ENCODE data around the gene REEP1.
"Not testable (repeated sequence)": the region's sequence is repeated elsewhere in the genome, so short reads cannot be mapped to it uniquely, and the experiment has no call there.

Gene REEP1

DNA sequence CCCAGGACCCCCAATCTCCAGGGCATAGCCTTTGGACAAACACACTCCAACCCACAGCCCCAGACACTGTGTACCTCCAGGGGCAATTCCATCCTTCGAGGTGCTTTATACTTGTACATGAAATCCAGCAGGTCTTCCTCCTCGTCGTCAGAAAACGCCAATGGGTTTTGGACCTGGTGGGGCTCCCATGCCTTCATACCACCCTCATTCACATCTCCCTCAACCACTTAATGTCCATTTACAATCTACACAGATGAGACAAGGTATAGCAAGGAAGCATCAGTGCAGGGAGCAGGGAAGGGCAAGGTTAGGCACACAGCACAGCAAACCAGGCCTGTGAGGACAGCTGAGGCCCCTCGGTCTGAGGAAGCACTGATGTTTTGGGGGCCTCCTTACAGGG, 117.5 kb downstream of the REEP1 start:
- no peak for DNase-seq

DNA sequence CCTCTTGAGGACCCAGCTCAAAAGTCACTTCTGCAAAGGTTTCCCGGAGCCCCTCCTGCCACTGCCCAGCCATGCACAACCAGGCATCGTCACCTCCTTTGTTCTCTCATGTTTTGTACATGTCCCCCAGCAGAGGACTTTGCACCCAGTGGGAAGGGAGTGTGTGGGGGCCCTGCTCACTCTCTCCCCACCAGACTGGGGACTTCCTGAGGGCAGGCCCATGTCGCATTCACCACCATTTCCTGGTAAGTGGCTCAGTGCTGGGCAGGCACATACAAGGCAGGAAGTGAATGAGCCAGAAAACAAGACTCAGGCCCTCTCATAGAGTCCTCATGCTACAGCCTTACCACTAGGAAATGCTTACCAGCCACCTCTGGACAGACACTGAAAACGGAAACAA, 119.3 kb downstream of the REEP1 start:
- DNase-seq, result no peak

DNA sequence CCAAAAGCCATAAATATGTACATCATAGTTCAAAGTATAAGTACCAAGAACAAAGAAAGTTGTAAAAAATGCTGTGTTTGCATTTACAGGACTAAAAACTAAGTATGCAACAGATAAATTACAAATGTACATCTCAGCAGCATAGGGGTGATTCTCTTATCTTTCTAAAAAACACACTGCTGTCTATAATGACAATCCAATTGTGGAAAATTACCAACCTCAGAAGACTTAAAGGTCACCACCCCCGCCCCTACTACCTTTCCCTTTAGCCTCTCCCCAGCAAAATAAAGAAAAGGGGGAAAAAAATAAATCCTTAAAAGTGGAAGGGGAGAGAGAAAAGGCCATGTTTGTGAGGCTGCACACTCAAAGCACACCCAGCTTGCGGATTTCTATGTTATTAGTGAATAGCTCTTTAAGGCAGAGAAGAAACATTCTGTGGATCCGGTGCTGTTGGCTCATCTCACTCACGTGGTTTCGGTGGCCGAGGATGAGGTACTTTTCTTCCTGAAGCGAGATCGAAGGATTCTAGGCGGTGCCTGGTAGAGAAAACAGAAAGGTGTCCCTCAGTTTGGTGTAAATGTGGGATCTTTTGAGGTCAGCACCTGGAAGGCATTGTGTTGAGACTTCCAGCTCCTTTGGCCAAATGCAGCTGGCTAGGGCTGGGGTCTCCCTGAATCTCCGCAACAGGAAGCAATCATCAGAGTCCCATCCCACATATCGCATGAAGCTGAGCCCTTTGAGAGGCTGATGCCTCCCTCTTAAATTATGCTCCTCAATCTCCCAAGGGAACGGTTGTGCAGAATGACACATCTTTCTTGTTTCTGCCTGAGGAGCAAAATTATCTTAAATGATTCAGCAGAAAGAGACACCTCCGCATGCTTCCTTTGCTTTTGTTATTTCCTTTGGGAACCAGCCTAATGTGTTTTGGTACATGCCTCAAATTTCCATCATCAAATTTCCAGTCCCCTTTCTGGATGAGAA, 120.6 kb downstream of the REEP1 start:
- no peak for DNase-seq

DNA sequence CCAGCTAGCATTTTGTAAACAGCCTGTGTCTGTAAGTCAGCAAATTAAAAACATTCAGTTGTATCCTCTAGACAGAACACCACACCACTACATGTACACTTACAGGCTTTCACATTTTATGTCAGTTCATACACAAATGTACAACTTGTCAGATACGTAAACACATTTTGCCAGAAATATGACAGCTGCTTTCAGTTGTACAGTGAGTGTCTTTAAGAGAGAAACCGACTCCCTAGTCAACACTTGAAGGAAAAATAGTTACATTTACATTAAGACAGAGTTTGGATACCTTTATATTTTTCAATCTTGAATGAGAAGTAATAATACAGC, 123.0 kb downstream of the REEP1 start:
- no peak for DNase-seq

DNA sequence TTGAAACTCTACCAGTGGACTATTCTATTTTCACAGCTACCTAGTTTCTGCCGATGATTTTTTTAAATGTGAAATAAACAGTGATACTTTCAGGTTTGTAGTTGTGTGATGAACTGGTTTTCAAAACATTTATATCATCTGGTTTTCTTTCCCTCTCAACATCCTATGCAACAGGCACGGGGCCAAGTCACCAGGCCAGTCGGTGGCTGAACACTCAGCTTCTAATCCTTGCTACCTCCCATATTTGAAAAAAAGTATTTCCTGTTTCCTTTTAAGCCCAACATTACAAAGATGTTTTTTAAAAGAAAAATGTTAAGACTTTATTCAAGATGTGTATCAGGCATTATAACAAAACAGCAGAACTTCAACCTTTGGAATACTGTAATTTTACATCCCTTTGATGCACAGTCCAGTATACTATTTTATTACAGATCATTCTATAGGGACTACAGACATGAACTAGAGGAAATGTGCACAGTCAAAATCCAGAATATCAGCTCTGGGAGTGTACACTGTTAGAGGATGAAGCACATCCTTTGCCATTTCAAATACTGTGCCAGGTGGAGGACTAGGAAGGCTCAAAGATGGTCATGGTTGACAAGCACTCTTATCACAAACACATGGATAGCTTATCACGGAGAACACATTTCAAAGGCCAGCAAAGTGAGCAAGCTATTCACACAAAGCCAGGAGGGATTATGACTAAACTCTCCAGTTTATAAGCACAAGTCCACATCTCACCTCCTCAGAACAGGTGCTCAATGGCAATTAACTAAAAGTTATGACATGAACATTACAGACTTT, 123.5 kb downstream of the REEP1 start:
- no peak for DNase-seq

DNA sequence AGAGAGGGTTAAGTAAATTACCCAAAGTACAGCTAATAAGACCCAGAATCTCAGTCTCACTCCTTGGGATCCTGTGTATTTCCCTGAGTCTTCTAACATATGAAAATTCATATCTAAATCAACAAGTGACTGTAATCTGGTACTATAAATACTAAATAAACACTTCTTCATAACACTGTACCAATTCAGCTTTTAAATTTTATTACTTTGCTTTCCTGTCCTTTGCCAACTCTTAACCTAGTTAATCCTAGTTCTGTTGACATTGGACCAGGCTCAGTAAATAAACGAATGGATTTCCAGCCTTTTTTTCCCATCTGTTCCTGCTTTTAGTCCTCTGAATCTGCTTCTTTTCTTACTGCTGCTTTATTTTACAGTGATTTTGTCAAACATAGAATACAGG, 124.4 kb downstream of the REEP1 start:
- no peak for DNase-seq

DNA sequence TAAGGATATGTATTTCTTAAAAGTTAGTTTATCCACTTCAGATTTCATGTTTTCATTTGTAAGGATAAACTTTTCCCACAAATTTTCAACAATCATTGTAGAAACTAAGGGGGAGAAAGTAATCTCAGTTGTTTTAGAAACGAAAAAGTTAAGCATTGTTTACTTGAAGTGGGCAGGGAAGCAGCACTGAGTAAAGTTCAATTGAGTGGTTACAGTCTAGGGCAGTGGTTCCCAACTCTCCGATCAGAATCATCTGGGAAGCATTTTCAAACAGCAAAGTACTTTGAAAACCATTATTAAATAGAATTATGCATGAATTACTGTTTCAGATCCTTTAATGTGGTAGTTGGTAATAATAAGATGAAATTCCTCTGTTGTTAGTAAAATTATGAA, 125.6 kb downstream of the REEP1 start:
- no peak for DNase-seq

DNA sequence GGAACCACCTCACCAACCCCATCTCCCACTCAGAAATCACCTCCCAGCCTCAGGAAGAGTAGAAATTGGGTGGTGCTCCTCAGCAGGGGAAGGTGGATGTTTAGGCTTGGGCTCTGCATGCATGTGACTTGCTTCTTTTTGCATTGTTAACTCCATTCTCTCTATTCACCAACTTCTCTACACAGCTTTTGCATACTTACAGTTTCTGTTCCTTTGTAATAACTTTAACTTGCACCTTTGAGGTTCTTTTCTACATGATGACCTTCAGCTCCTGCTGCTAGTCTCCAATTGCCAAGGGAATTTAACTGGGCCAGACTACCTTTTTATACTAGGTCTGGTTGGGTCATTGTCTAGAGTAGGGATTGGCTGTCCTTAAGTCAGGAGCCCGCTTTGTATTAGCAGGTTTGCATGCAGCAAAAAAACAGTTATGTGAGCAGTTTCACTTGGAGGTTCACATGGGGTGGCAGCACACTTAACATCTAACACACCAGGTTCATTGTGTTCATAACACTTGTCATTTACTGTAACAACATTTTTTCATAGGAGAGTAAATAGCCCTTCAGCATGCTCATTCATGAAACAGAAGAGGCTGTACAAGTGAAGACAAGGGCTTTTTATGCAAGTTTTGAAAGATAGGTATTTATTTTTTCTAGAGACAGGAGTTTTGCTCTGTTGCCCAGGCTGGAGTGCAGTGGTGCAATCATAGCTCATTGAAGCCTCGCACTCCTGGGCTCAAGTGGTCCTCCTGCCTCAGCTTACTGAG, 126.2 kb downstream of the REEP1 start:
- DNase-seq, result no peak

DNA sequence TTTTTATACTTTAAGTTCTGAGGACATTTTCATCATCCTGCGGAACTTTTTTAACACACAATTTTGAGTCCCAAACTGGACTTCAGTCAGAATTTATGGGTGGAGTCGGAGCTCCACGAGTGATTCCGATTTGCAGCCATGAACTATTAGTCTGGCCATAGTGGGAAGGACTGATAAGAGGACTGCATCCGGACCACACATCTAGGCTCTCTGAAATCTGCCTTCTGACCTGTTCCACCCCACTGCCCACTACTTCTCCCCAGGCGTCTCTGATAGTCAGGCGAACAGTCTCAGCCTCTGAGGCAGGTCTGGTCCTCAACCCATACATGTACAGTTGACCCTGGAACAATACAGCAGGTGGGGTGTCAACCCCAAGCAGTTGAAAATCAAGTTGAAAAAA, 133.0 kb downstream of the REEP1 start:
- no peak for DNase-seq

DNA sequence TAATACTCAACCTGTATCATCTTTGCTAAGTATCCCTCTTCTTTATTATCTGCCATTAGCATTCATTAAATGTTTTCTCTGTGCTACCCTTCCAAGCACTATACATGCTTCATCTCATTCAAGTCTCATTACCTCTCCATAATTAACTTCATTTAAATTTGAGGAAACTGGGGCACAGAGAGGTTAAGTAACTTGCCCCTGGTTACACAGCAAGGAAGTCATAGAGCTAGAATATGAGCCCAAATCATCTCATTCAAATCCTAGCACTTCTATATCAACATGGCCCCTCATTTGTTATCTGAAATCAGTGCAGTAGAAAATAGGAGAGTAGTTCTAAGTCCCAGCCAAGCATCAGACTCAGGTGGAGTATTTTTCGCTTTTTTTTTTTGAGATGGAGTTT, 133.8 kb downstream of the REEP1 start:
- no peak for DNase-seq

DNA sequence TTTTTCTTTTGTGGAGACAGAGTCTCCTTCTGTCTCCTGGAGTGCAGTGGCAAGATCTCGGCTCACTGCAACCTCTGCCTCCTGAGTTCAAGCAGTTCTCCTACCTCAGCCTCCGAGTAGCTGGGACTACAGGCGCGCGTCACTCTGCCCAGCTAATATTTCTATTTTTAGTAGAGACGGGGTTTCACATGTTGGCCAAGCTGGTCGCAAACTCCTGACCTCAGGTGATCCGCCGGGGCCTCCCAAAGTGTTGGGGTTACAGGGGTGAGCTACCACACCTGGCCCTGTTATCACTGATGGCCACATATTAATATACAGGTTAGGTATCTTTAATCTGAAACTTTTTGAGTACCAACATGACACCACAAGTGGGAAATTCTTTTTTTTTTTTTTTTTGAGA, 134.7 kb downstream of the REEP1 start:
- DNase-seq, result no peak

DNA sequence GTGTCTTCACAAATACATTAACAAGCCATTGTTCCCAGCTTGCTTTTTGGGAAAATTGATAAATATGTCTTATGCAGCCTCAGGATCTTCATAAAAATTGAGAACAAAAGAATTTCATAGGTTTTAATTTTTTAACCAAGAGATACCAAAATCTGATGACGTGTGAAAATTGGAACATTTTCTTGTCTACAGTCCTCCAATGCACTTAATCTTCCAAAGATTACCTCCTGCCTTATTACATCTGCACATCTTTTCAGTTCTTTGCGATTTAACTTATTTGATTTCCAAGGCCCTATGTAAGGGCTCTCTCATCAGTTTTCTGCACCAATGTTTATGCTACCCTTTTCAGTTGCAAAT, 135.1 kb downstream of the REEP1 start:
- DNase-seq, result no peak

DNA sequence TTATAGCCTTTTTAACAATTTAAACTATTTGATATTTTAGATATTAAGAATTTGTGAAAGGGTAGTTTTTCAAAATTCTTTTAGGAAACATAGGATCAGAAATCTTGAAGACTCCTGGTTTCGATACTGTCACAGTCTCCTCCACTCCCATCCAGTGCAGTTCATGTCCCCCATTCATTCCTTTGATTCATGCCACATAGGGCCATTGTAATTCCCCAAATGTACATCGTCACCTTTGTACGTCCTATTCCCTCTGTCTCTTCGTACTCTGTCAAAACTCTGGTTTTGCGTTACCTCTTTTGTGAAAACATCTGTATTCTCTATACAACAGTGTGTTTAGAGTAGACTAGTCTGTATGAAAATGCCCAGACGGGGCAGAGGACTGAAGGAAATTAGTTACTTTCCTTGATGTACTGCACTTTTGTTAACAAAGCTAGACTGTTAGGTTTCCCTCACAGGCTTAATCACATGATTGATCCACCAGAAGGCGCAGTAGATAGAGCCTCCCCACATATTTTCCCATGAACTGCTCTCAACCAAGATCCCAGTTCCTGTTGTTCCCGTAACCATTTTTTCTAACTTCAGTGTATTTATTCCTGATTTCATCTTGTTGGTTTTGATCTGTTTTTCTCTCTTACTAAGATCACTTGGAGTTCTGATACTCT, 135.6 kb downstream of the REEP1 start:
- DNase-seq, result no peak

DNA sequence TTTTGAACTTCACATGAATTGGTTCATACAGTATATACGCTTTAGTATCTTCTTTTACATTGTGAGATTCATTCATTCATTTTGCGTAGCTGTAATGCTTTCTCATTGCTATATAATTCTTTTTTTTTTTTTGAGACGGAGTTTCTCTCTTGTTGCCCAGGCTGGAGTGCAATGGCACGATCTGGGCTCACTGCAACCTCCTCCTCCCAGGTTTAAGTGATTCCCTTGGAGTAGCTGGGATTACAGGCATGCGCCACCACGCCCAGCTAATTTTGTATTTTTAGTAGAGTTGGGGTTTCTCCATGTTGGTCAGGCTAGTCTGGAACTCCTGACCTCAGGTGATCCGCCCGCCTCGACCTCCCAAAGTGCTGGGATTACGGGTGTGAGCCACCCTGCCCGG, 136.9 kb downstream of the REEP1 start:
- not testable (repeated sequence) for DNase-seq

DNA sequence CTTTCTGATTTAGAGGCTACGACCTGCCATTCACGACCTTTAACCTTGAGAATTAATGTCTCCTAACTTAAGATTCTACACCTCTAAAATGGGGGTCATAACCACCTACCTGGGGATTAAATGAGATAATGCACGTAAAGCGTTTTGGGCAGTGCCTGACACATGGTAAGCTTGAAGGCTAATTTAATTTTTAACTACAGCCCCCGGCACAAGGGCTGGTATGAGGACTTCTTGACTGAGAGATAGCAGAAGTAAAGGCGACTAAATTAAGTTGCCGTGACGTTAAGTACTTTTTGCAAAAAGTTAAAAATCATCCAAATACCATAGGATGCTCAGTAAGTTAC, 137.6 kb downstream of the REEP1 start:
- no peak for DNase-seq

DNA sequence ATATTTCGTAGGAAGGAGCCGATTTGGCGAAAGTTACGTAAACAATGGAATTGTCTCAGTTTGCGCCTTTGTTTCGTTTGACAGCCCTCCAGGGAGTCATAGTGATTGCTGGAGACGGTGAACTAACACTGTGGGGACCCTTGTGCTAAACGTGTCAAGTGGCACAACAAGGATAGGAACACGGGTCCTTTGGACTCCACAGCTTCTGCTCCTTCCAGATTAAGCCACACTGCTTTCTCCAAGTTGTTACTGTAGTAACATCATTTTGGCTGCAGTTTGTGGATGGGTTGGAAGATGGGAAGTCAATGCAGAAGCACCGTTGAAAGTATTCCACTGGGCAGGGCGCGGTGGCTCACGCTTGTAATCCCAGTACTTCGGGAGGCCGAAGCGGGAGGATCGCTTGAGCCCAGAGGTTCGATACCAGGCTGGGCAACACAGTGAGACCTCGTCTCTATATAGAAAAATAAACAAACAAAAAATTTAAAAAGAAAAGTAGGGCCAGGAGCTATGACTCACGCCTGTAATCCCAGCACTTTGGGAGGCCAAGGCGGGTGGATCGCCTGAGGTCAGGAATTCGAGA, 141.5 kb downstream of the REEP1 start:
- DNase-seq, result no peak

DNA sequence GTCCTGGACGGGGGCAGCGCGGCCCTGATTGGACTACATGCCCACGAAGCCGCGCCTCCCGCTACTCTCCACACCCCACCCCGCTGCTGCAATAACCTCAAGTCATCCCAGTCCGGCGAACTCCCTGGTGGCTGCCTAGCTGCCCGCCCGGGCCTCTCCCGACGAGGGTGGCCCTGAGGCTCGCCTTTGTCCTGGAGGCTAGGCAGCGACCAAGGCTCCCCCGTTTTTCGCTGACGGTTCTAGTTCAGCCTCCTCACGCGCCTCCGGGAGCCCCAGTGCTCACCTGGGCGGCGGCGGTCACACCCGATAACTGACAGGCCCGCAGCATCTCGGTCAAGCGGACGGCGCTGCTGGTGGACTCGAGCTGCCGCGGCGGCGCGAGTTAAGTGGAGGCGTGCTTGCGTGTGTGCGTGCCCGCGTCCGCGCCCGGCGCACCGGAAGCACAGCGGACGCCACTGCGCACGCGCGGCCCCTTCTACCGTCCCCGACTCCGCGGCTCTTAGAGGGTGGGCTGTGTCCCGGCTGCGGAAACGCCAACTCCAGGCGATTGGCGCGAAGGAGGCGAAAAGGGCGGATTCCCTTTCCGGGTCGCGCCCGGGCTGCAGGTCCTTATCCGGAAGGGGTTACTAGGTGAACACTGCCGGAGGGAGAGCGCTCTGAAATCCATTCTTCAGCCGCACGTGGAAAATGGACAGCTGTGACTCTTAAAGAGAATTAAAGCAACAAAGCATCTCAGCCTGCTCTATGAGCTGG, 142.2 kb downstream of the REEP1 start, which contains the start of gene IMMT:
IMMT (minus strand) TSS at position 408 of the 753 bp plus-strand sequence; CDS start at position 328, 80 bp downstream.
- peak; percentile 52 to 94 for DNase-seq

DNA sequence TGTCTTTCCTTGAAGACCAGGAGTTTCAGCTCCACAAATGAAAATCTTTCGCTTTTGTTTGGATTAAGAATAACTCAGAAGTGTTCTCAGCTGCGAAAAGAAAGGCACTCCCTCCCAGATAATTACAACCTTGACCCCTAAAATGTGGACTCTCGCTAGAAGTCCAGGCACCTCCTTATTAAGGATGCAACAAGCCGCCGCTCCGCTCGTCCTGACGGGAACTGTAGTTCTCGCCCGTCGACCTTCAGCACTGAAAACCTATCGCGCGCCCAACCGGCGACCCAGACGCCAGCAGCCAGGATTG, 142.7 kb downstream of the REEP1 start:
- peak in 1 of 2 experiments; percentile 84 for DNase-seq

DNA sequence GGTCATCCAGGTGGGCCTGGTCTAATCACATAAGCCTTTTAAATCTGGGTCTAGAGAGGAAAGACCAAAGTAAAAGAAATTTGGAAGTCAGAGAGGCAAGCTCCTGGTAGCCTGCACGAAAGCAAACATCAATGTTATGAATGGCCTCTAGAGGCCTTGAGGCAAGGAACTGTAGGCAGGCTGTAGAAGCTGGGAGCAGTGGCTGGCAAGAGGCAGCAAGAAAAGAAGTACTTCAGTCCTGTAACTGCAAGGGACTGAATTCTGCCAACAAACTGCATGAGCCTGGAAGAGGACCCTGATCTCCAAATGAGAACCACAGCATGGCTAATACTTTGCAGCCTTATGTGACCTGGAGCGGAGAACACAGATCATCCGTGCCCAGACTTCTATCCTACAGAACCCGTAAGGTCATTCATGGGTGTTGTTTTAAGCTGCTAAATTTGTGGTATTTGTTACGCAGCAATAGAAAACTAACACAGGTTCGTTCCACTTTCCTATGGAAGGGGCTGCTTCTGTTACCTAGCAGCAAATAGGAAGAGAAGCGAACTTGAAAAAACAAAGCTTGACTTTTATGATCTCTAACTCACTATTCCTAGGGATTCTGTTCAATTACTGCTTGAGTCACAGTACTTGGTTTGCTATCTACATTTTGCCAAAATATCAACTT, 143.4 kb downstream of the REEP1 start:
- no peak for DNase-seq

DNA sequence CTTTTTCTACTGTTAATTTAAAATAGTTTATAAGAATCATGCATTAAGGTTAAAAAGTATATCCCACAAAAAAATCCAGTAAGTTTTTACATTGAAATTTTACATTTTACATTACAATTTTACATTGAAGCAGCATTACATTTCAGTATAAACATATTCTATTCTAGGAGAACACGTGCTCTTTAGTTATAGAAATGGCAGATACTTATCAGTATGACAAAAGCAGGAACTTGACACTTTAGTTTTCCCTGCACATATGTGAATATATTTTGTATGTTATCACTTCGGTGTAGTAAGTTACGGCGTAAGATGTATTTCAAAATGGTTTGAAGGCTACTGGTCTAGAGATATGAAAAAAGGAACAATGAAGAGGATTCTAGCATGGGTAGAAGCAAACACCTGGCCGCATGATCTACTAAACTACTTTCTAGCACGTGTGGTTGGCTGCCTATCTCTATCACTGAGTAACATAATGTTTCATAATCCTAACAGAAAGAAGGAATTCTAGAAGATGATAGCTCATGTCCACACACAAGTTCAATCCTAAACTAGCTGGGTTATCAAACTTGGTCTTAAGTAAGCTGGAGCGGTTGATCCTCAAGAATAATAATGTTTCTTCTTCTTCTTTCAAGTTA, 147.5 kb downstream of the REEP1 start:
- no peak for DNase-seq

DNA sequence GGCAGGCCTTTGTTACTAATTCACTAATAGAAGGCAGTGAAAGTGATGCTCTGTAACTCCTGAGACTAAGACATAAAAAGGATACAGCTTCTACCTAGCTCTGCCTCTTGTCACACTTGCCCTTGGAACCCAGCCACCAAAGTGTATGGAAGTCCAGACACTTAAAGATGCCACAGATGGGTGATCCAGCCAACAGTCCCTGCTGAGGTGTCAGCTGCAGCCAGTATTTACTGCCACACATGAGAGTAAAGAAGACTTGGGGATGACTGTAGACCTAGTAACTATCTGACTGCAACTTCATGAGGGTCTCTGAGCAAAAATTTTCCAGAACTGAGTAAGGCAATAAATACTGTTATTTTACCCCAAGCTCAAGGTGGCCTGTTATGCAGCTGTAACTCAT, 151.0 kb downstream of the REEP1 start:
- no peak for DNase-seq

Data from NCI-H187 (cell line).